BLaER1 treated with 17β-estradiol and CSF1 and Interleukin-3, amounts not matched to agents 10 nM and 100 nM (cell line): ENCODE measurements around the gene FEM1C.
"Not testable (repeated sequence)": the region's sequence is repeated elsewhere in the genome, so short reads cannot be mapped to it uniquely, and the experiment has no call there.

Experiments
- H3K27ac ChIP-seq, 11 experiments: shearing (Covaris generic); formaldehyde crosslinking; 2 replicates each; pipeline ENCODE4 v1.8.1; 2022
- H3K27me3 ChIP-seq, 11 experiments: shearing (Covaris generic); formaldehyde crosslinking; 2 replicates each; pipeline ENCODE4 v1.8.1; 2022
- H3K36me3 ChIP-seq, 11 experiments: shearing (Covaris generic); formaldehyde crosslinking; 2 replicates each; pipeline ENCODE4 v1.8.1; 2022
- H3K4me1 ChIP-seq, 10 experiments: shearing (Covaris generic); formaldehyde crosslinking; 2 replicates each; pipeline ENCODE4 v1.8.1; 2022
- H3K4me2 ChIP-seq, 11 experiments: shearing (Covaris generic); formaldehyde crosslinking; 2 replicates each; pipeline ENCODE4 v1.8.1; 2022
- H3K4me3 ChIP-seq, 10 experiments: shearing (Covaris generic); formaldehyde crosslinking; 2 replicates each; pipeline ENCODE4 v1.8.1; 2022
- H3K9ac ChIP-seq, 11 experiments: shearing (Covaris generic); formaldehyde crosslinking; 2 replicates each; pipeline ENCODE4 v1.8.1; 2022
- H3K9me3 ChIP-seq, 11 experiments: shearing (Covaris generic); formaldehyde crosslinking; replicated peaks in 1 of 11; 2 replicates each; pipeline ENCODE4 v1.8.1; 2022
- H4K20me1 ChIP-seq, 11 experiments: shearing (Covaris generic); formaldehyde crosslinking; 2 replicates each; pipeline ENCODE4 v1.8.1; 2022
- Cebpa-rat ChIP-seq, 11 experiments: shearing (Covaris generic); IDR thresholded peaks; 2 replicates each; pipeline ENCODE4 v1.8.1; 2022

FEM1C gene

GRCh38 chr5:115486728-115487127 is 57.8 kb downstream of the FEM1C start:
- Histone ChIP-seq H3K36me3 (no peaks in the 10 kb centered on the region), H3K4me2 (peak overlapping the region in 1 of 11 experiments; percentile 9; a peak in 1 of 22 replicates), H4K20me1 (no peaks in the 10 kb centered on the region), H3K27ac (no peak overlapping the region), H3K4me1 (peaks cover 0 to 30% (median 0%) of the 10 kb centered on the region in 10 experiments; a peak in 3 of 20 replicates), H3K4me3 (no peak overlapping the region), H3K9me3 (no peaks in the 10 kb centered on the region), H3K9ac (no peak overlapping the region), H3K27me3 (no peaks in the 10 kb centered on the region)
- TF ChIP-seq Cebpa-rat (IDR thresholded peaks at IDR 0.05): no peak

GRCh38 chr5:115484368-115484767 is 60.2 kb downstream of the FEM1C start:
- peaks cover 0 to 45% (median 0%) of the 10 kb centered on the region in 10 experiments; a peak in 3 of 20 replicates for H3K4me1 ChIP-seq
- TF ChIP-seq Cebpa-rat (IDR thresholded peaks at IDR 0.05): no peak
- peak overlapping the region in 1 of 11 experiments; percentile 51; a peak in 3 of 22 replicates for H3K4me2 ChIP-seq
- no peak overlapping the region for H3K27ac ChIP-seq
- H3K9me3 ChIP-seq: no peaks in the 10 kb centered on the region
- no peak overlapping the region for H3K9ac ChIP-seq
- H3K36me3 ChIP-seq: no peaks in the 10 kb centered on the region
- H4K20me1 ChIP-seq: no peaks in the 10 kb centered on the region
- no peaks in the 10 kb centered on the region for H3K27me3 ChIP-seq
- H3K4me3 ChIP-seq: no peak overlapping the region

- H4K20me1 ChIP-seq: no peaks in the 10 kb centered on the region
- no peak overlapping the region for H3K4me2 ChIP-seq
- no peak overlapping the region for H3K27ac ChIP-seq
- peaks cover 0 to 61% (median 0%) of the 10 kb centered on the region in 10 experiments; a peak in 4 of 20 replicates for H3K4me1 ChIP-seq
- no peak overlapping the region for H3K9ac ChIP-seq
- no peaks in the 10 kb centered on the region for H3K36me3 ChIP-seq
- no peak for TF ChIP-seq Cebpa-rat (IDR thresholded peaks at IDR 0.05)
- no peaks in the 10 kb centered on the region for H3K9me3 ChIP-seq
- H3K4me3 ChIP-seq: no peak overlapping the region
- H3K27me3 ChIP-seq: no peaks in the 10 kb centered on the region
These were observed 63.7 kb downstream of the FEM1C start for GRCh38 chr5:115480900-115481299.

GRCh38 chr5:115480271-115480670 is 64.3 kb downstream of the FEM1C start:
- H3K36me3 ChIP-seq: no peaks in the 10 kb centered on the region
- no peak overlapping the region for H3K9ac ChIP-seq
- H4K20me1 ChIP-seq: no peaks in the 10 kb centered on the region
- no peak for TF ChIP-seq Cebpa-rat (IDR thresholded peaks at IDR 0.05)
- no peak overlapping the region for H3K4me3 ChIP-seq
- H3K9me3 ChIP-seq: no peaks in the 10 kb centered on the region
- H3K4me2 ChIP-seq: peak overlapping the region in 1 of 11 experiments; percentile 18; a peak in 1 of 22 replicates
- no peaks in the 10 kb centered on the region for H3K27me3 ChIP-seq
- no peak overlapping the region for H3K27ac ChIP-seq
- peaks cover 0 to 67% (median 0%) of the 10 kb centered on the region in 10 experiments; a peak in 4 of 20 replicates for H3K4me1 ChIP-seq

- not testable (repeated sequence) for H3K9me3 ChIP-seq, H3K27me3 ChIP-seq, H3K36me3 ChIP-seq, H4K20me1 ChIP-seq, H3K4me2 ChIP-seq, H3K4me3 ChIP-seq, H3K27ac ChIP-seq, H3K9ac ChIP-seq
- peaks cover 0 to 69% (median 0%) of the 10 kb centered on the region in 10 experiments; a peak in 4 of 20 replicates for H3K4me1 ChIP-seq
These were observed 65.3 kb downstream of the FEM1C start for GRCh38 chr5:115479166-115479873.

DNA sequence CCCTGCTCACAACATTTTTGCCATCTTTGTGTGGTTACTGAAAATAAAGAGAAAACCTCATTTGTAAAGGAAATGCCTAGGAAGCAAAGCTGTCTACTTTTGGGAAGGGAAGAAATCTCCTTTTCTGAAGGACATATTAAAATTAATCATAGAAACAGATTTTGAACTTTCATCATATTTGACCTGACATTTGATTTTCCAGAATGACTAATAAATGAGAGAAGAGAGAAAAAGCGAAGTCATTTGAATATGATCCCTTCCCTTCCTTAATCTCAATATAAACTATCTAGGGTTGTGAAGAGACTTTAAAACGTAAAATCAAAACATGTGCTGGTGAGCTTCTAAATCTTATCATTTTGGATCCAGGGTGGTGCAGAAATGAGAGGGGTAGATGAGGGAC is 66.3 kb downstream of the FEM1C start:
- Histone ChIP-seq H3K9ac (no peak overlapping the region), H3K4me1 (peaks cover 0 to 72% (median 0%) of the 10 kb centered on the region in 10 experiments; a peak in 4 of 20 replicates), H3K27ac (peak overlapping the region in 2 of 11 experiments; percentile 10 to 45; a peak in 1 of 22 replicates), H4K20me1 (no peaks in the 10 kb centered on the region), H3K9me3 (no peaks in the 10 kb centered on the region), H3K4me3 (no peak overlapping the region), H3K36me3 (no peaks in the 10 kb centered on the region), H3K4me2 (peak overlapping the region in 2 of 11 experiments; percentile 54 to 55; a peak in 3 of 22 replicates), H3K27me3 (no peaks in the 10 kb centered on the region)
- TF ChIP-seq Cebpa-rat (IDR thresholded peaks at IDR 0.05): no peak

- Histone ChIP-seq H4K20me1 (no peaks in the 10 kb centered on the region), H3K27ac (no peak overlapping the region), H3K36me3 (no peaks in the 10 kb centered on the region), H3K27me3 (no peaks in the 10 kb centered on the region), H3K4me2 (peak overlapping the region in 2 of 11 experiments; percentile 54 to 55; a peak in 4 of 22 replicates), H3K9me3 (no peaks in the 10 kb centered on the region), H3K9ac (no peak overlapping the region), H3K4me1 (peaks cover 0 to 79% (median 0%) of the 10 kb centered on the region in 10 experiments; a peak in 5 of 20 replicates), H3K4me3 (no peak overlapping the region)
- no peak for TF ChIP-seq Cebpa-rat (IDR thresholded peaks at IDR 0.05)
These were observed 67.0 kb downstream of the FEM1C start for GRCh38 chr5:115477581-115477980.

GRCh38 chr5:115475788-115476187 is 68.8 kb downstream of the FEM1C start:
- Histone ChIP-seq H3K4me3 (no peak overlapping the region), H3K9me3 (no peaks in the 10 kb centered on the region), H3K4me2 (peak overlapping the region in 2 of 11 experiments; percentile 63 to 70; a peak in 4 of 22 replicates), H3K27ac (peak overlapping the region in 3 of 11 experiments; percentile 55 to 80 (median 72); a peak in 6 of 22 replicates), H3K36me3 (no peaks in the 10 kb centered on the region), H3K9ac (no peak overlapping the region), H3K4me1 (peaks cover 0 to 88% (median 0%) of the 10 kb centered on the region in 10 experiments; a peak in 5 of 20 replicates), H4K20me1 (no peaks in the 10 kb centered on the region), H3K27me3 (no peaks in the 10 kb centered on the region)
- no peak for TF ChIP-seq Cebpa-rat (IDR thresholded peaks at IDR 0.05)

DNA sequence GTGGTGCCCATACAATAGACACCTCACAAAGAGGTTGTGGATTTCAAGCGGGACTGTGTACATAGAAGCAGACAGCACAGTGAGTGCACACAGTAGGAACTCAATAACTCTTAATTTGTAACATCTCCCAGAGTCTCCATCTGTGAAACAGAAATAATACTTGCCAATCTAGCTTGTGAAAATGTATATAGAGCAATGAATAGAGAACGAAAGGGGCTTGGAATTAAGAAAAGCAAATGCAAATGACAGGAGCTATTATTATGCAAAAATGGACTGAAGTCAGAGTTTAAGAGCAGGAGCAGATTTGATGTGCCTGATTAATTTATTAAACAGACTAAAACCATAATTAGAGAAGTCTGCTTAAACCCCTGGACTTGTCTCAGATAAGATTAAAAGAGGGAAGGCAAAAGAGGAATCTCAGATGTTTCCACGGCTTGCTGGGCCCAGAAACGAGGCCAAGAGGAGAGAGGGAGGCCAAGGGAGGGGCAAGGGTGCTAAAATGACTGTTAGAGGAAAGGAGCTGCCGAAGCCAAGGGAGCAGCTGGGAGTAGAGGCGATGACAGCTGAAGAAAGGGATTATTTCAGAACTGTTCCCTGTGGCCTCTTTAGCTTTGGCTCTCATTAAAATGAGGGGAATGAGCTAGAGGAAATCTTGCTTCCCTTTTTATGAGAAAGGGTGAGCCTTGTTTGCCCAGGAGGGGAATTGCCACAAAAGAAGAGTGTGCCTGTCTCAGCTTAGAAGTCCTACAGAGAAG is 72.1 kb downstream of the FEM1C start:
- H3K4me2 ChIP-seq: peak overlapping the region in 3 of 11 experiments; percentile 18 to 66 (median 63); a peak in 6 of 22 replicates
- no peak for TF ChIP-seq Cebpa-rat (IDR thresholded peaks at IDR 0.05)

More for the DNA sequence above, 72.1 kb downstream of the FEM1C start:
- Histone ChIP-seq H3K9ac (no peak overlapping the region; a peak in 1 of 22 replicates), H3K27ac (peak overlapping the region in 3 of 11 experiments; percentile 39 to 47 (median 44); a peak in 5 of 22 replicates), H3K4me1 (peaks cover 0 to 65% (median 0%) of the 10 kb centered on the region in 10 experiments; a peak in 5 of 20 replicates), H3K9me3 (no peaks in the 10 kb centered on the region), H3K27me3 (no peaks in the 10 kb centered on the region), H3K36me3 (no peaks in the 10 kb centered on the region), H3K4me3 (no peak overlapping the region), H4K20me1 (no peaks in the 10 kb centered on the region)
